ENCODE results near the gene SYNGR3.
A peak's percentile ranks its signal among the peaks of the same experiment; 100 is the strongest.

Gene SYNGR3

DNA sequence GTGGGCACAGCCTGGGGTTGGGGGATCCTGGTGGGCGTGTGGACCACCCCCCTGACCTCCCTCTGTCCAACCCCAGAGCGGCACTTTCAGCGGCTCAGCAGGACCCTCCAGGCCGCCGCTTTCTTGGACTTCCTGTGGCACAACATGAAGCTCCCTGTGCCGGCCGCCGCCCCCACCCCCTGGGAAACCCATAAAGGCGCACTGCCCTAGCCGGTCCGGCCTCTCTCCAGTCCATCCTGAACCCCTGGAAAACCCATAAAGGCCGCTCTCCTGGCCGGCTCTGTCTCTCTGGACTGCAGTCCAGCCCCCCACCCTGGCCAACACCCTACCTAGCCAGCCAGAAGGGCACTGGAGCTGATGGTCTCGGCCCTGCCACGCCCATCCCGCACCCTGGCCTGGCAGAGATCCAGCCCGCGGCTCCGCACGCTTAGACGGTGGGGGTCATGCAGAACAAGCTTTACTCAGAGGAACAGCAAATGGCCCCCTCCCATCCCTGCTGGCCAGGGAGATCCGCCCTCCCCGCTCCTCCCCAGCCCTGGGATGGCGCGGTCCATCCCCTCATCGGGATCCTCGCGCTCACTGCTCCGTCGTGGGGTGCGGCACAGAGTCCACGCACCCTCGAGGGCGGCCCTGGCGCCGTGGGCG is 11.2 kb upstream of the SYNGR3 start:
- no peak for DNase-seq

DNA sequence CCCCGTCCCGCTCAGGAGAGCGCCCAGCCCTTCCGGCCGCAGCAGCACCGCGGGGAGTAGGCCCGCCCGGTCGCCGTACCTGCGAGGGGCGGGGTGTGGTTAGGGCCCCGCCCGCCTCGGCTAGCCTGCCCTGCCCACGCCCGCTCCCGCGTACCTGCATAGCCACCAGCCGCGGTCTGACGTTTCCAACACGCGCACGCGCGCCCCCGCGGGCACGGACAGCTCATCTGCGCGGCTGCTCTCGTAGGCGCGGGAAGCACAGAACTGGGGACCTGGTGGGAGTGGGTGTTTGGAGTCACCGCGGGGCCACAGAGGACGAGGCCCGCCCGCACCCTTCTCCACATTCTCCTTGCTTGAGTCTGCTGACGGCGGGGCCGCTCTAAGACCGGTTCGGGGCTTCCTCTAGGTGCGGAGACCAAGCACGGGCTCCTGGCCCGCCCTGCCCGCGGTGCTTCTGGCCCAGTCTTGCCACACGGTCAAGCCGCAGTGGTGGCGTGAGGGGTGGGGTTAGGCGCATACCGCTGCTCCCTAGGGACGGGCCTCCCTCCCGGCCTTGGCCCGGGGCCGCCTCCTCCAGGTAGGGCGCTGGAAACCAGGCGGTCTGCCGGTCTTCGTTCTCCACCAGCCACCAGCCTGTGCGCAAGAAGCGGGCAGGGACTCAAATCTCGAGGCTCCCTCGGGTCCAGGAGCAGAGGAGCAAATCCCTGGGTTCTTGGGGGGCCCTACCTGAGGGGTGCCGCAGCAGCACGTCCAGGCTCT is 10.3 kb upstream of the SYNGR3 start:
- no peak for DNase-seq

- DNase-seq: no peak
Observed at GRCh38 chr16:1980030-1980769, 9.6 kb upstream of the SYNGR3 start.

- no peak for DNase-seq
Observed at GRCh38 chr16:1980770-1981087, 9.0 kb upstream of the SYNGR3 start.

DNA sequence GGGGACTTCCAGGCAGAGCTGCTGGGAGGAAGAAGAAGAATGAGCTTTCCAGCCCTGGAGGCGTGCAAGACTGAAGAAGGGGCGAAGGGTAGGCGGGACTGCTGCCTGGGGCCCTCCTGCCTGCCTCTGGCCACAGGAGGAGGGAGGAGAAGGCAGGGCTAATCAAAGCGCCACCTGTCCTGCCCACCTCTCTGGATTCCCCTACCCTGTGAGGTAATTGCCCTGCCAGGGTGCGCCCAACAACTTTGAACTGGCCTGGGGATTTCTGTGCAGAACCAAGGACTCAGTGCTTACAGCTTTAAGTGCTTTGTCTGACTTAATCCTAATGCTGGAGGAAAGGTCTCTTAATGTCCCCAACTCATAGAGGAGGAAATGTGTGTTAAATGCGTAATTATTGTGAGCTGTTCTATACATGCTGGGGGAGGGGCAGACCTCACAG is 8.4 kb upstream of the SYNGR3 start, which contains the start of gene NOXO1:
Gene NOXO1, minus strand, starts transcription at position 72 of the 439 bp plus-strand sequence. CDS start 290 bp downstream, outside the sequence.
- no peak for DNase-seq

- no peak for DNase-seq
Observed at GRCh38 chr16:1982013-1982433, 7.7 kb upstream of the SYNGR3 start.

- no peak for DNase-seq
Observed at GRCh38 chr16:1982991-1983543, 6.7 kb upstream of the SYNGR3 start.

DNA sequence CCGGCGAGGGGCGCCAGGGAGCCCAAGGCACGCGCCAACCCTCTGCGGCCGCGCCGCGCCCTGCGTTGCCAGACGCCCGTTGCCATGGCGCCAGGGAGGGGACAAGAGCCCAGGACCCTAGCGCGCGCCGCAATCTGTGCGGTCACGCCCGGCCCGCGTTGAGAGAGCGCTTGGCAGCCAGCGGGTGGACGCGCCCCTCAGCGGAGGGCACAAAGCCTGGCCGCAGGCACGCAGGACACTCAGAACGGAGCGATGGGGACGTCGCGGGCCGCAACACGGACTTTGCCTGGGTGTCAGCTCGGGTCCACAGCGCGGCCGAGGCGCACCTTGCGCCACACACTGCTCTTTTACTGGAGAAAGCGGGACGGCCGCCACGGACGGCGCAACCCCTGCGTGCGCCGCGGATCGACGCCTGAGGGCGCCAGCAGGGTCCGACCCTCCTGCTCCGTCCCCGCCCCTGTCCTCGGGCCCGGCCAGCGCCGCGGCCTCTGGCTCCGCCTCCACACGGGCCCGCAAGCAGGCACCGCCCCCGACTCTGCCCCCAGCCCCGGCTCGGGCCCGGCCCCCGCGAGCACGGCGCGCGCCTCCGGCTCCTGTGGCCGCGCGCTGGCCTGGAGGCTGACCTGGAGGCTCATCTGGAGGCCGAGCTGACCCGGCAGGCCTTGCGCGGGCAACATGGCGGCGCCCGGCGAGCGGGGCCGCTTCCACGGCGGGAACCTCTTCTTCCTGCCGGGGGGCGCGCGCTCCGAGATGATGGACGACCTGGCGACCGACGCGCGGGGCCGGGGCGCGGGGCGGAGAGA is 6.0 kb upstream of the SYNGR3 start, which contains the start of gene GFER:
Gene GFER, plus strand, starts transcription at position 650 of the 803 bp plus-strand sequence. Its CDS starts 26 bp downstream, at position 676.
- DNase-seq: peak; percentile 41

- DNase-seq: no peak
Observed at GRCh38 chr16:1984347-1985225, 5.2 kb upstream of the SYNGR3 start.

DNA sequence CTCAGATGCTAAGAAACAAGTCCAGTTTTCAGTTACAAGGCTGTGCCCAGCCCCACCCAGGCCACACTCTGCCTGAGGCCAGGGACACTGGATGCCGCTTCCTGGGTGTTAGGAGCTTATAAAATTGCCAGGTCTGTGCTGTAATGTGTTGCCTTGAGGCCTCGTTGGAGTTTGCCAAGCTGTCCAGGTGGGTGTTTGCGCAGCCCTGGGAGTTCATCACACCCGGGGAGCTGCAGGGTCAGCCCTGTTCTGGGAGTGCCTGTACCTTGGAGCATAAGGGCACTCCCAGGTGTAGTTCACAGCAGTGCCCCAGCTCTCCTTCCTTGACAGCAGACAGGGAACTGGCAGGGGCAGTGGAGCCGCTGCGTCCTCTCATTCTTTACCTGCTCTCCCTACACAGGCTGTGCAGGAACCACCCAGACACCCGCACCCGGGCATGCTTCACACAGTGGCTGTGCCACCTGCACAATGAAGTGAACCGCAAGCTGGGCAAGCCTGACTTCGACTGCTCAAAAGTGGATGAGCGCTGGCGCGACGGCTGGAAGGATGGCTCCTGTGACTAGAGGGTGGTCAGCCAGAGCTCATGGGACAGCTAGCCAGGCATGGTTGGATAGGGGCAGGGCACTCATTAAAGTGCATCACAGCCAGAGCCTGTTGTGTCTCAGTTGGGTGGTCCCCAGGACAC is 4.2 kb upstream of the SYNGR3 start:
- DNase-seq: no peak

DNA sequence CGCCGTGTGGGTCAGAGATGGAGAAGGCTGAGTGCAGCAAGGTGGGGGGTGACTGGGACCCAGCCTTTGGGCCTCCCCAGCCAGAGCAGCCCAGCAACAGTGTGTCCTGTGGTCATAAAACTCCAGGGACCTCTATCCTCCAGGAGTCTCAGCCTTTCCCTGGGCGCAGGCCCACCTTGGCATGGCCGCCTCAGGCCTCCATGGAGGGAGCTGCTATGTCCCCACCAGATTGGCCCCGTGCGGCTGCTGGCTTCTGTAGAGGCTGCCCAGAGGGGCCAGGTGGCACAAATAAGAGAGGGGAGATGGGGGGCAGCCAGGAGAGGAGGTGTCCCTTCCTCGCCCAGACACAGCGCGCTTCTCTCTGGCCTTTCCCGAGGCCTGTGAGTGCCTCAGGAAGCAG is 2.6 kb upstream of the SYNGR3 start:
- DNase-seq: no peak

GRCh38 chr16:1990101-1990350 is 256 bp downstream of the SYNGR3 start:
- no peak for DNase-seq

- DNase-seq: peak; percentile 22
Observed at GRCh38 chr16:1990351-1991134, 773 bp downstream of the SYNGR3 start.

GRCh38 chr16:1991135-1991551 is 1.4 kb downstream of the SYNGR3 start:
- peak; percentile 49 for DNase-seq

DNA sequence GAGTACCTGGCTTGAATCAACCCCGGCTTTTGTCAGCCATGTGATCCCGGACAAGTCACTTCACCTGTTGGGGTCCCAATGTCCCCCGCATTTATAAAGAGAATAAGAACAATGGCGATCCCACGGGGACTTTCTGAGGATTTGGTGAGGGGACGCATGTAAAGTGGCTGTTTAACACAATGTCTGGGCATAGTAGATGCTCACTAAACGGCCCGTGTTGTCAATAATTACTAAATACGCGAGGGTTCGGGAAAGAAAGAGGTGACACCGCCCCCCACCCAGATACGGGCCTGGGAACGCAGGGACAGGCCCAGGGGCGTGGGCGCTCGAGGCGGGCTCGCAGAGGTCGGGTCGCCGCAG is 1.8 kb downstream of the SYNGR3 start:
- DNase-seq: no peak

DNA sequence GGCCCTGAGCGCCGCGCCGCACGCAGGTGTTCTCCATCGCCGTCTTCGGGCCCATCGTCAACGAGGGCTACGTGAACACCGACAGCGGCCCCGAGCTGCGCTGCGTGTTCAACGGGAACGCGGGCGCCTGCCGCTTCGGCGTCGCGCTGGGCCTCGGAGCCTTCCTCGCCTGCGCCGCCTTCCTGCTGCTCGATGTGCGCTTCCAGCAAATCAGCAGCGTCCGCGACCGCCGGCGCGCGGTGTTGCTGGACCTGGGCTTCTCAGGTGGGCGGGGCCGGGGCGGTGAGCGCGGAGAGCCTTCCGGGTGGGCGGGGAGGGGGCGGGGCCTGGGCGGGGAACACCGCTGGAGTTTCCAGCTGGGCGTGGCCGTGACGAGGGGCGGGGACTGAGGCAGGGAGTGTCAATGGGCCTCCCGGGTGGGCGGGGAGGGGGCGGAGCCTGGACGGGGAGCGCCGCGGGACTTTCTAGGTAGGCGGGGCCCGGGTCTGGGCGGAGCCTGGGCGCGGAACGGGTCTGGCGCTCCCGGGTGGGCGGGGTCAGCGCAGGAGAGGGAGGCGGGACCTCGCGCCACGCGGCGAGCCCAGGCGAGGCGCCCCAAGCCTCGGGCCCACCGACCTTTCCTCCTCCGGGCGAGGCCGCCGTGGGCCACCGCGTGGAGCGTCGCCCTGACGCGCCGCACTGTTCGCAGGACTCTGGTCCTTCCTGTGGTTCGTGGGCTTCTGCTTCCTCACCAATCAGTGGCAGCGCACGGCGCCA is 2.4 kb downstream of the SYNGR3 start:
- DNase-seq: peak; percentile 100

GRCh38 chr16:1992704-1993317 is 3.0 kb downstream of the SYNGR3 start:
- peak; percentile 29 for DNase-seq

DNA sequence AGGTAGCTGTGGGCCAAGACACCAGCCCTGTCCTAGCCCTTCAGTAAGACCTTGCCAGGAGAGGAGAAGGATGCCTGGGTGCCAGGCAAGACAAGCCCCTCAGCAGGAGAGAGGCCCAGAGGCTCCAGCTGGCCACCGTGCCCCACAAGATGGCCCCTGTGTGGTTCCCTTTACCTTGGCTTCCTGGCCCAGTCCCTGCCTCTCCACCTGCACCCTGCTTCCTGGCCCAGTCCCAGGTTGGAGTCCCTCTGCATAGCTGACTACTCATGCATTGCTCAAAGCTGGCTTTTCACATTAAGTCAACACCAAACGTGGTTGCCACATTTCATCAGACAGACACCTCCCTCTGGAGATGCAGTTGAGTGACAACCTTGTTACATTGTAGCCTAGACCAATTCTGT is 4.0 kb downstream of the SYNGR3 start:
- DNase-seq: no peak

Measured in T-helper 9 cell (primary cell).